GM21723 (cell line): ENCODE results near the gene MT1M.
A peak's percentile ranks its signal among the peaks of the same experiment; 100 is the strongest.
"Not testable (repeated sequence)": the region's sequence is repeated elsewhere in the genome, so short reads cannot be mapped to it uniquely, and the experiment has no call there.

Experiments used
- ATAC-seq: cut with Tn5 transposase; IDR thresholded peaks from one replicate; pipeline ENCODE4 v1.9.1; 2021; ENCODE audit warnings: mild to moderate bottlenecking, moderate library complexity; ENCODE audit not compliant: unreplicated experiment

MT1M gene

GRCh38 chr16:56671691-56672090 lies 39.2 kb downstream of the MT1M start:
- not testable (repeated sequence) for ATAC-seq

- not testable (repeated sequence) for ATAC-seq
Measured at GRCh38 chr16:56672171-56672570, 39.7 kb downstream of the MT1M start.

- no peak for ATAC-seq
Measured at GRCh38 chr16:56672761-56673536, 40.5 kb downstream of the MT1M start.

- no peak for ATAC-seq
Measured at GRCh38 chr16:56673921-56674320, 41.5 kb downstream of the MT1M start.

- ATAC-seq: not testable (repeated sequence)
Measured at GRCh38 chr16:56674570-56674969, 42.1 kb downstream of the MT1M start.

GRCh38 chr16:56675685-56676210 lies 43.3 kb downstream of the MT1M start:
- no peak for ATAC-seq

GRCh38 chr16:56677474-56677873 lies 45.0 kb downstream of the MT1M start:
- no peak for ATAC-seq

- no peak for ATAC-seq
Measured at GRCh38 chr16:56679078-56679730, 46.7 kb downstream of the MT1M start.

- no peak for ATAC-seq
Measured at GRCh38 chr16:56679818-56680217, 47.4 kb downstream of the MT1M start.

GRCh38 chr16:56681939-56682702 lies 49.7 kb downstream of the MT1M start, which contains the start of gene MT1X:
Gene MT1X, plus strand, starts transcription at chr16:56682470. Its CDS starts 71 bp downstream, at chr16:56682541.
- ATAC-seq: peak; percentile 99

- ATAC-seq: peak; percentile 5
Measured at GRCh38 chr16:56682703-56683397, 50.4 kb downstream of the MT1M start.
